Stomach (tissue), 9 donors: ENCODE results near the gene NADK. TPM values are rescaled to one million over a fixed set of nuclear protein-coding genes. Genes with fewer than 3 reads are reported as not detected.

Experiments
- DNase-seq, 2 donors: peaks; one replicate each; pipeline versions ENCODE4 v3.0.0 to v3.0.0-alpha.2; 2013 to 2019
- H3K27ac ChIP-seq, 5 donors: fragments of 200-600 bp in 4 of 5; sonication (generic) in 4 of 5; one replicate each; pipeline ENCODE4 v1.5.1; 2013 to 2019; ENCODE audit warnings: mild to moderate bottlenecking in 1 of 5, moderate library complexity in 1 of 5
- H3K27me3 ChIP-seq, 3 donors: fragments of 200-600 bp; sonication (generic); one replicate each; pipeline ENCODE4 v1.5.1; 2017 to 2019; ENCODE audit warnings: mixed run types in 1 of 3
- H3K36me3 ChIP-seq, 4 donors: fragments of 200-600 bp; sonication (generic); 1 replicate in 3 of 4; 2 replicates in 1 of 4; pipeline ENCODE4 v1.5.1; 2016 to 2019
- H3K4me1 ChIP-seq, 4 donors: fragments of 200-600 bp; sonication (generic); one replicate each; pipeline ENCODE4 v1.5.1; 2016 to 2019
- H3K4me3 ChIP-seq, 4 donors: fragments of 200-600 bp; sonication (generic) in 3 of 4; one replicate each; pipeline ENCODE4 v1.5.1; 2016 to 2019; ENCODE audit warnings: mild to moderate bottlenecking in 1 of 4
- H3K9me3 ChIP-seq, 4 donors: fragments of 200-600 bp; sonication (generic); one replicate each; pipeline ENCODE4 v1.5.1; 2016 to 2019
- EP300 ChIP-seq: sonication (generic); formaldehyde crosslinking; IDR thresholded peaks from one replicate; pipeline ENCODE4 v1.6.1; 2017; ENCODE audit warnings: antibody characterized with exemption
- POLR2A ChIP-seq, 4 donors: fragments of 450-650 bp; IDR thresholded peaks; one replicate each; pipeline ENCODE4 v1.6.1; 2016; ENCODE audit warnings: antibody characterized with exemption in 4 of 4, control low read depth in 2 of 4, mild to moderate bottlenecking in 1 of 4, moderate library complexity in 1 of 4
- POLR2AphosphoS5 ChIP-seq, 3 donors: sonication (generic); formaldehyde crosslinking; IDR thresholded peaks; one replicate each; pipeline ENCODE4 v1.6.1; 2016; ENCODE audit warnings: antibody characterized with exemption in 3 of 3
- WGBS, 5 donors: extraction: QIAGEN DNeasy Blood & Tissue Kit in 3 of 5; methylation state at CpG; one replicate each; pipeline versions ENCODE4 v1.1.5 to v1.1.7; 2013 to 2018; 5-methylcytosine and 5-hydroxymethylcytosine counted together
- intact Hi-C: fragments of 100-400 bp; cut with DNase I; formaldehyde crosslinking; loops from one replicate; pipeline ENCODE4 v1.15.1; 2023; ENCODE audit warnings: low total_unique reads
- polyA plus RNA-seq, 3 donors: library from polyadenylated mRNA; stranded (reverse); fragments of 200-250 nt; gene quantifications; one replicate each; pipeline ENCODE4 v1.2.3, GENCODE V29; 2013
- total RNA-seq, 5 donors: library from RNA; depleted of rRNA; stranded (reverse); fragments of >200 nt; gene quantifications; one replicate each; pipeline versions ENCODE4 v1.1.0 to v1.2.3, GENCODE V29; 2014 to 2016
- TF ChIP-seq, protein P1 (sequence below), 7 experiments: fragments of 450-650 bp in 4 of 7; fragments of 200-600 bp in 3 of 7; sonication (generic) in 3 of 7; IDR thresholded peaks; one replicate each; pipeline ENCODE4 v1.5.1; 2016 to 2019; ENCODE audit warnings: antibody characterized with exemption in 7 of 7, control low read depth in 2 of 7, mild to moderate bottlenecking in 1 of 7
- donor health status: healthy with polysubstance abuse.
- donor health status: Bipolar disorder and iron deficiency.
- donor health status: healthy.

The NADK gene
- total and polyA plus RNA-seq, 8 donors = 38.6 to 202 (median 71.4) TPM

DNA sequence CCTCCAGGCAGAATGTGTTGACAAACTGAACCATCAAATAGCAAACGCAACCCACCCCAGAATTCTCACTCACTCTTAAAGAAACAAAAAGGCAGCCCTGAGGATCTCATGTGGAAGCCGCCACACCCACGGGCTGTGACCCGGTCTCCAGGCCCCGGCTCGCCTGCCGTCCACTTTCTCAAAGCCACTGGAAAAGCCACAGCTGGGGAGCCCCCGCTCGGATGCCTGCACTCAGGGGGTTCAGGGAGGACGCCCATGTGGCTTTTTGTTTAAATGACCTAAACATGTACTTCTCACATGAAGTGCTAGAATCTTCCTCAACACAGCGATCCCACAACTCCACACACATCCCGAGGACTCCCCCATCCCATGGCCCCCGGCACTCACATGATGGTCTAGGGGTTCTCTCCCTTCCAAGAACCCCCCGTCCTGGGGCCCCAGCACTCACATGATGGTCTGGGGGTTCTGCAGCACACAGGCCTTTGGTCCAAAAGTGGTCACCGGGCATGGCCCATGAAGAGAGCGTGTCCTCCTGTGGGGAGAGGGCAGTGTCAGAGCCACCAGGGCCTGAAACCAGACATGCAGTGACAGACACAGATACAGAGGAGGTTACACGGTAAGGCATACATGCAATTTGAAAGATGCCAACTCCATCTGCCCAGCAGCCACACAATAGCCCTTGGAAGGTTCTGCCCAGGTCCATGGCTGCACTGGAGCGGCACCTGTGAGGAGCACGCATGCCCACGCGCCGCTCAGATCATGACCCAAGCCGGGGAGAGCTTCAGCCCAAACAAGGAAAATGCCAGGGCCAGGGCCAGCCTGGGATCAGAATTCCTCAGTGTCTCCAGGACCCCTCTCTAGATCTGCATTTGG is 16.5 kb downstream of the NADK start:
- Histone ChIP-seq H3K4me1 (peaks cover 23 to 37% (median 32%) of the 10 kb centered on the region in 4 donors), H3K36me3 (peaks cover 52 to 86% (median 82%) of the 10 kb centered on the region in 4 donors), H3K27me3 (no peaks in the 10 kb centered on the region), H3K27ac (peak overlapping the region in 1 of 5 donors; percentile 18), H3K4me3 (no peak overlapping the region), H3K9me3 (no peaks in the 10 kb centered on the region)
- intact Hi-C loops = loop anchor here (10.0 kb wide), 1 partner anchor 143 kb away; no protein-coding TSS in a partner anchor
- 96 to 98% (median 97%) methylated on average over 23 of the region's 23 CpGs for WGBS, 5 donors
- DNase-seq = no peak
- no peak for TF ChIP-seq EP300

DNA sequence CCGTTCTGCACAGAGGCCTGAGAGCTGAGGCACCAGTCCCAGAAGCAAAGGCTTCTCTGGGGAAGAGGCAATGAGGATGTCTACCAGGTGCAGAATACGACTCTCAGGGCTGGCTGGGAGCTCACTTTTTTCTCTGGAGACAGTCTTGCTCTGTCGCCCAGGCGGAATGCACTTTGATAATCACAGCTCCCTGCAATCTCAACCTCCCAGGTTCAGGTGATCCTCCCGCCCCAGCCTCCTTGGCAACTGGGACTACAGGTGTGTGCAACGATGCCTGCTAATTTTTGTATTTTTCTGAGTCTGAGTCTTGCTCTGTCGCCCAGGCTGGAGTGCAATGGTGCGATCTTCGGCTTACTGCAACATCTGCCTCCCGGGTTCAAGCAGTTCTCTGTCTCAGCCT is 17.6 kb downstream of the NADK start:
- Histone ChIP-seq H3K27ac (peak overlapping the region in 1 of 5 donors; percentile 91), H3K9me3 (no peaks in the 10 kb centered on the region), H3K4me3 (no peak overlapping the region), H3K4me1 (peaks cover 23 to 37% (median 32%) of the 10 kb centered on the region in 4 donors), H3K36me3 (peaks cover 62 to 95% (median 90%) of the 10 kb centered on the region in 4 donors), H3K27me3 (no peaks in the 10 kb centered on the region)
- intact Hi-C loops = loop anchor here (10.0 kb wide), 1 partner anchor 144 kb away; no protein-coding TSS in a partner anchor
- WGBS, 5 donors = 90 to 94% (median 92%) methylated on average over 10 of the region's 10 CpGs
- DNase-seq = no peak
- TF ChIP-seq POLR2A (IDR thresholded peaks at IDR 0.05) (no peak), POLR2AphosphoS5 (IDR thresholded peaks at IDR 0.05) (no peak), EP300 (no peak)
- TF ChIP-seq, protein P1, sequence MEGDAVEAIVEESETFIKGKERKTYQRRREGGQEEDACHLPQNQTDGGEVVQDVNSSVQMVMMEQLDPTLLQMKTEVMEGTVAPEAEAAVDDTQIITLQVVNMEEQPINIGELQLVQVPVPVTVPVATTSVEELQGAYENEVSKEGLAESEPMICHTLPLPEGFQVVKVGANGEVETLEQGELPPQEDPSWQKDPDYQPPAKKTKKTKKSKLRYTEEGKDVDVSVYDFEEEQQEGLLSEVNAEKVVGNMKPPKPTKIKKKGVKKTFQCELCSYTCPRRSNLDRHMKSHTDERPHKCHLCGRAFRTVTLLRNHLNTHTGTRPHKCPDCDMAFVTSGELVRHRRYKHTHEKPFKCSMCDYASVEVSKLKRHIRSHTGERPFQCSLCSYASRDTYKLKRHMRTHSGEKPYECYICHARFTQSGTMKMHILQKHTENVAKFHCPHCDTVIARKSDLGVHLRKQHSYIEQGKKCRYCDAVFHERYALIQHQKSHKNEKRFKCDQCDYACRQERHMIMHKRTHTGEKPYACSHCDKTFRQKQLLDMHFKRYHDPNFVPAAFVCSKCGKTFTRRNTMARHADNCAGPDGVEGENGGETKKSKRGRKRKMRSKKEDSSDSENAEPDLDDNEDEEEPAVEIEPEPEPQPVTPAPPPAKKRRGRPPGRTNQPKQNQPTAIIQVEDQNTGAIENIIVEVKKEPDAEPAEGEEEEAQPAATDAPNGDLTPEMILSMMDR (IDR thresholded peaks at IDR 0.05) = no peak

DNA sequence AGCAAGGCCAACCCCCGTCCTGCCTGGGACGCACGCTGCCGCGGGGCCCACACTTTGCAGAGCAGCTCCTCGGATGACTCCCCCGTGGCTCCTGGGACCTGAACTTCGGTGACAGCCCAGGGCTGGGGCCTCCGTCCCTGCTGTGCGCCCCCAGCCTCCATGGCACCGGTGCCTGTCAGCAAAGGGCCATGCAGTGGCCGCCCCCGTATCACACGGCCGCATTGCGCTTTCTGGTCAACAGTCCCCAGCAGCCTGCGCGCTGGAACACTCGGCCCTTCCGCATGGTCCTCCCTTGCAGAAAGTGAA is 18.0 kb downstream of the NADK start:
- TF ChIP-seq POLR2AphosphoS5 (IDR thresholded peaks at IDR 0.05) = no peak
- TF ChIP-seq, protein P1 (IDR thresholded peaks at IDR 0.05) = no peak
- TF ChIP-seq POLR2A (IDR thresholded peaks at IDR 0.05) = no peak
- TF ChIP-seq EP300 = no peak
- Histone ChIP-seq H3K27ac (peak overlapping the region in 3 of 5 donors; percentile 84 to 93 (median 91)), H3K36me3 (peaks cover 66 to 98% (median 94%) of the 10 kb centered on the region in 4 donors), H3K4me3 (no peak overlapping the region), H3K9me3 (no peaks in the 10 kb centered on the region), H3K27me3 (no peaks in the 10 kb centered on the region), H3K4me1 (peaks cover 23 to 37% (median 32%) of the 10 kb centered on the region in 4 donors)
- DNase-seq = no peak
- WGBS, 5 donors = 94 to 96% (median 95%) methylated on average over 12 to 20 of the region's 20 CpGs
- intact Hi-C loops = loop anchor here (10.0 kb wide), 1 partner anchor 145 kb away; no protein-coding TSS in a partner anchor

DNA sequence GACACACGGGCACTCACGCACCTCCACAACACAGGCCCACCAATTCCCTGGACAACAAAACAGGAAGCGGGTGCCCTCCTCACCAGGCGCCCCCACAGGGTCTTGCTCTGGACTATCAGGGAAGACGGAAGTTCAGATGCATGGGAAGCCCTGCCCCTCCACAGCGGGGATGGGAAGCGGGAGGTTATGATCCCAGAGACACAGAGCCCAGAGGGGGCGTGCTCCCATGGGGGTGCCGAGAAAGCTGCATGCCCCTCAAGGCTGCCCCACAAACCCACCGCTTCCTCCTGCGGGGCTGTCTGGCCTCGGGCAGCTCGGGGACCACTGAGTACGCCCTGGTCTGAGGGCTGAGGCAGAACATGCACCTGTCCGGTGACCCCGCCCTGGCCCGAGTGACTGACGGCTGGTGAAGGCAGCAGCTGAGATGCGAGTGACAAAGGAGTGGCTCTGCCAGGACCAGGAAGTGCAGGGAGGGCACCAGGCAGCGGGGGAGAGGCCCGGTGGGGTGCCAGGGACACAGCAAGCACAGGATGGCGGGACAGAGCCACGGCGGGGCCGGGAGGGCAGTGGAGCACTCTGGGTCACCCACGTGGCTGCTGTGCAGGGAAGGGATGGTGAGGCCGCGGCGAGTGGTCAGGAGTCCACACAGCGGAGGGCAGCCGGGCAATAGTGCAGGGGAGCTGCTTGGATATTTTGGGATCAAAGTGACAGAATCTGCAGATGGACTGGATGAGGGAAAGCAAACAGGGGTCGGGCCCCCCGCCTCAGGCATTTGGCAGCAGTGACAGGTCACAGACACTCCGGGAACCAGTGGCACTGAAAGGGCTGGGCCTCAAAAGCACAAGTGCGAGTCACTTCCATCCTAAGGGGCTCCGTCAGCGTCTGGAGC is 18.6 kb downstream of the NADK start:
- TF ChIP-seq EP300 (no peak), POLR2AphosphoS5 (IDR thresholded peaks at IDR 0.05) (peak in 2 of 3 donors; percentile 33 to 38)
- intact Hi-C loops = loop anchor here (10.0 kb wide), 1 partner anchor 145 kb away; no protein-coding TSS in a partner anchor
- Histone ChIP-seq H3K27me3 (no peaks in the 10 kb centered on the region), H3K27ac (peak overlapping the region; percentile 84 to 94 (median 91)), H3K9me3 (no peaks in the 10 kb centered on the region), H3K36me3 (peaks cover 68 to 98% (median 94%) of the 10 kb centered on the region in 4 donors), H3K4me3 (peak overlapping the region in 1 of 4 donors; percentile 19), H3K4me1 (peaks cover 23 to 36% (median 32%) of the 10 kb centered on the region in 4 donors)
- WGBS, 5 donors = 62 to 81% (median 71%) methylated on average over 27 to 37 of the region's 37 CpGs
- DNase-seq = peak in 1 of 2 donors; percentile 69
